ENCODE results near the gene PRKCE.

- TF ChIP-seq, protein P1, sequence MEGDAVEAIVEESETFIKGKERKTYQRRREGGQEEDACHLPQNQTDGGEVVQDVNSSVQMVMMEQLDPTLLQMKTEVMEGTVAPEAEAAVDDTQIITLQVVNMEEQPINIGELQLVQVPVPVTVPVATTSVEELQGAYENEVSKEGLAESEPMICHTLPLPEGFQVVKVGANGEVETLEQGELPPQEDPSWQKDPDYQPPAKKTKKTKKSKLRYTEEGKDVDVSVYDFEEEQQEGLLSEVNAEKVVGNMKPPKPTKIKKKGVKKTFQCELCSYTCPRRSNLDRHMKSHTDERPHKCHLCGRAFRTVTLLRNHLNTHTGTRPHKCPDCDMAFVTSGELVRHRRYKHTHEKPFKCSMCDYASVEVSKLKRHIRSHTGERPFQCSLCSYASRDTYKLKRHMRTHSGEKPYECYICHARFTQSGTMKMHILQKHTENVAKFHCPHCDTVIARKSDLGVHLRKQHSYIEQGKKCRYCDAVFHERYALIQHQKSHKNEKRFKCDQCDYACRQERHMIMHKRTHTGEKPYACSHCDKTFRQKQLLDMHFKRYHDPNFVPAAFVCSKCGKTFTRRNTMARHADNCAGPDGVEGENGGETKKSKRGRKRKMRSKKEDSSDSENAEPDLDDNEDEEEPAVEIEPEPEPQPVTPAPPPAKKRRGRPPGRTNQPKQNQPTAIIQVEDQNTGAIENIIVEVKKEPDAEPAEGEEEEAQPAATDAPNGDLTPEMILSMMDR (IDR thresholded peaks at IDR 0.05) = no peak
- no peak for TF ChIP-seq POLR2A (IDR thresholded peaks at IDR 0.05)
These were observed 278.9 kb downstream of the PRKCE start for GRCh38 chr2:45930396-45930792.
